ELR (cell line): Measurements from ENCODE around the gene TTC38.
"Not testable (repeated sequence)": the region's sequence is repeated elsewhere in the genome, so short reads cannot be mapped to it uniquely, and the experiment has no call there.

Experiments used
- DNase-seq: peaks from one replicate; pipeline ENCODE4 v3.0.0-alpha.2; 2015; ENCODE audit warnings: low read depth

The TTC38 gene

DNA sequence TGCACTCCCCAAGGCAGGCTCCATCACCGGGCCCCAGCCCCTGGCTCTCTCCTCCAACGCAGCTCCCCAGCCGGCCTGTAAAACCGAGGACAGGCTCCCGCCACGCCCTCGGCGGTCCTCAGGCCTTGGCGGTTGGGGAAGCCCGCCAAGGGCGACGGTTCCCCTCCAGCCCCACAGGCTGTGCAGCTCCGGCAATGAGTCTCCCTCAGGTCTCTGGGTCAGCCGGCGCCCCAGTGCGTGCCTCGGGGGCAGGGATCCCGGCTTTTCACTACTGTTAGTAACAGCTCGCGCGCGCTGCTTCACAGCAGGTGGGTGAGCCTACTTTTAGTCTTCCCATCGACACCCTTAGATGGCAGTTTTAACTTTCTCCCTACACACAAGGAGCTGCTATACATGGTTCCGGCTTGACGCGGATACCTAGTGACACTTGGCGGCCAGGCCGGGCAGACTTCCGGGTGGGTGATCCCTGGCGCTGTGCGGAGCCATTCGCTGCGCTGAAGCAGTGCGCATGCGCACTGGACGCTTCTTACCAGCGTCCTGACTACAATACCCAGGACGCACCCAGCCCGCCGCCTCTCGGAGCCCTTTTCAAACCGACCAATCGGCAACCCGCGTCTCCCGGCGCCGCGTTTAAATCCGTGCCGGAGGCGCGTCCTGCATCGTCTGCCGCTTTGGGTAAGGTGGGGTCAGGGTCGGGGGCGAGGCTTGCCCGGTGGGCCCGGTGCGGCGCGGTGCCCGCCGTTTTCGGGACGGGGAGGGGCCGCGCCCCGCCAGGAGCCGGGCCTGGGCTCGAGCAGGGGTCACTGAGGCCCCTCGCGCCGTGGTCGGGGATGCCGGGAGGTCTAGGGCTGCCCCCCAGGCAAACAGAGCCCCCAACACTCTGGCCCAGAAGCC lies 28.7 kb downstream of the TTC38 start, which contains the start of gene GTSE1:
GTSE1 (plus strand) TSS at position 614 of the 894 bp plus-strand sequence. CDS start 531 bp downstream, outside the sequence.
- DNase-seq: peak; percentile 97

DNA sequence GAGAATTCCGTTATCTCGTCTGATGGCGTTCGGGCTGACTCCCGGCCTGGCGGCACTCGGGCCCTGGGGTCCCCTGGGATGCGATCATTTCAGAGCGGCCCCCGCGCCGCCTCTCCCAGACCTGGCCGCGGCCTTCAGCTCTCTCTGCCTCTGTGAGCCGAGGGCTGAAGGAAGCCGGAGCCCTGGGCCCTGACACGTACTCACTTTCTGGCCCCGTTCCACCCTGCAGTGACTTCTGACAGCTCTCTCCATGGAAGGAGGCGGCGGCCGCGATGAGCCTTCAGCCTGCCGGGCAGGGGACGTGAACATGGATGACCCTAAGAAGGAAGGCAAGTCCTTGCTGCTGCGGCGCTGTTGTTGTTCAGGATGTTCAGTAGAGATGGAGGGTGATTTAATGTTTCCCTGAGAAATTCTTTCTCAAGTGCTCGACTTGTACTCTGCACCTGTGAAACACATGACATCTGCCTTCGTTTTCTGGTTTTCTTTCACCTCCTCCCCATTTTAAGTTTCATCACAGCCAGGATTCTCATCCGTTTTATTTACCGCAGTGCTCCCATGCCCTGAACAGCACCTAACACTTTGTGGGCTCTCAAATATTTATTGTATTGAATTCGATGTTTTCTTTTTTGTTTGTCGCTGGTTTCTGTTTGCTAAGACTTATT lies 29.5 kb downstream of the TTC38 start:
- DNase-seq: peak; percentile 80

DNA sequence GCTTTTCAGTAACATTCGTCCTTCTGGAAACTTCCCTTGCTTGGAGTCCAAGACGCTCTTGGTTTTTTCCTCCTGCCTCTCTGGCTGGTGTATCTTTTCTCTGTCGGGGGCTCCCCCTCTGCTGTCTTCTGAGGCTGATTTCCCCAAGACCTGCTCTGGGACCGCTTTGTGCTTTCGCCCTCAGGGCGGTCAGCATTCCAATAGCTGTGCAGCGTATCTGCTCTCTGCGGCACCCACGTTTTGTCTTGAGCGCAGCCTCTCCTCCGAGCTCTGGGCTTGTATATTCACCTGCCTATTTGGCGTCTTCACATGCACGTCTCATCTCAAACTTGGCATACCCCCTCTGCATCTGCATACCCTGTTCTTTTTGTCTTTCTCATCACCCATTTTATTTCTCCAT lies 31.3 kb downstream of the TTC38 start:
- no peak for DNase-seq

DNA sequence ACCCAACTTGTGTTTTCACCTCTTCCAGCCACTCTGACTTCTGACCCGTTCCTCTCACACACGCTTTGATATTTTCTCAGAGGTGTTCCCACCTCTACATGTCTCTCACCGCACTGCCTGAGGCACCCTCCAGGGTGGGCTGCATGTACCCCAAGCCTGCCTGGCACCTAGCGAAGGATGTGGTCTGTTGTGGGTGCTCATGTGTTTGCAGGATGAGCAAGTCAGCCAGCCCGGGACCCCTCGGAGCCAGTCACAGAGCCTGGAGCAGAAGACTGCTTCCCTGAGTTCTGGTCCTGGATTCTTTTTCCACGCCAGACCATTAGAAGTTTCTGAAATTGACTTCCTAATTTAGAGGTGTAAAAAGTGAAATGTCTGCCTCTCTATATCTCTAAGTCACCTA lies 32.7 kb downstream of the TTC38 start:
- DNase-seq: no peak

DNA sequence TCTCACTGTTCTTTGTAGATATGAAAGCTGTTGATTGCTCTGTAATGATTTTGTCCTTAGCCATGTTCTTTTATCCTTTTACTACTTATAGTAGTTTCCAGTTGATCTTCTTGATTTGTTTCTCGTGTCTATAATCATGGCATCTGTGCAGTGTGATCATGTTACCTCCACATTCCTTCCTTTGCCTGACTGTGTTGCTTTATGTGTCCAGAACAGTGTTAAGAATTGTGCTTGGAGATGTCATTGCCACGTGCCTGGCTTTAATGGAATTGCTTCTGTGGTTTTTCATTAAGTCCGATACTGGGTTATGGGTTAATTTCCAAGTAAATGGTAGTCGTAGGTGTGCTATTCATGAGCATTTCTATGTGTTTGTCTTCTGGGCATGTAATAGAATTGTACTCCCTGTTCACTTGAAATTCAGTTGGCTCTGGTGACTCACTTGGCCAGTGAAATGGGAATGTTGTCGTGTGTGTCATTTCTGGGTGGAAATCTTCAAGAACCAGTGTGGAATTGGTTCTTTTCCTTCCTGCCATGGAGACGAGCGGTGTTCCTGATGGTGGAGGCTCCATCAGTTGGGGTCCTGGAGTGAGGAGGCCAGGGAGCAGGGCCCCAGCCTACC lies 35.6 kb downstream of the TTC38 start:
- peak; percentile 42 for DNase-seq

DNA sequence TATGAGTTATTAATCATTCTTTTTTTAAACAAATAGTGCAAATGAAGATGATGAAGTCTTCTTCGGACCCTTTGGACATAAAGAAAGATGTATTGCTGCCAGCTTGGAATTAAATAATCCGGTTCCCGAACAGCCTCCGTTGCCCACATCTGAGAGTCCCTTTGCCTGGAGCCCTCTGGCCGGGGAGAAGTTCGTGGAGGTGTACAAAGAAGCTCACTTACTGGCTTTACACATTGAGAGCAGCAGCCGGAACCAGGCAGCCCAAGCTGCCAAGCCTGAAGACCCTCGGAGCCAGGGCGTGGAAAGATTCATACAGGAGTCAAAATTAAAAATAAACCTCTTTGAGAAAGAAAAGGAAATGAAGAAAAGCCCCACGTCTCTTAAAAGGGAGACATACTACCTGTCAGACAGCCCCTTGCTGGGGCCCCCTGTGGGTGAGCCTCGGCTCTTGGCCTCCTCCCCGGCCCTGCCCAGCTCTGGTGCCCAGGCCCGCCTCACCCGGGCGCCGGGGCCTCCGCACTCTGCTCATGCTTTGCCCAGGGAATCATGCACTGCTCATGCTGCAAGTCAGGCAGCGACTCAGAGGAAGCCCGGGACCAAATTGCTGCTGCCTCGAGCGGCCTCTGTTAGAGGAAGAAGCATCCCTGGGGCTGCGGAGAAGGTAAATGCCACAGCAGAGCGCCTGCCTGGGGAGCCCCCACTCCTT lies 40.6 kb downstream of the TTC38 start:
- DNase-seq: no peak

DNA sequence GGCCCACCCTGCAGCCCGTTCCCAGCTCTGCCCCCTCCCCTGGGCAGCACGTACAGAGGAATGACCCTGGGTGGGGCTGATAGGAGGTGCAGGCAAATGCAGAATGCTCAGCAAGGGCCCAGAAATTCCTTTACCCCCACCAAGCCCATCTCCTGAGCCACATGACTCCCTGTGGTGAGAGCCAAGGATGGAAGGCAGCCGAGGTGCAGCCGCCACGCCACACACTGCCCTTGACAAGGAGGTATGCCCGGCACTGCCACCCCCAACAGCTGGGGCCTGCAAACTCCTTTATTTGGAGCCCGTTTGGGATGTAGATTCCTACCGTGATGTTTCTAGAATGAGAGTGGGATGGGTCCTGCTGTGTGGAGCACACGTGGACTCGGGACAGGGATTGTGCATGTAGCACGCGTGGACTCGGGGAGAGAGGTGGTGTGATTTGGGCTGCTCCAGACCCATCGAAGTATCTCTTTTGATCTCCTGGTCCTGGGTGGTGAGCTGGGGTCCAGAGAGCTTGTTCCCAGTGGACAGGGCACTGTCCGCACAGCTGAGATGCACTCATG lies 41.8 kb downstream of the TTC38 start:
- DNase-seq: no peak

DNA sequence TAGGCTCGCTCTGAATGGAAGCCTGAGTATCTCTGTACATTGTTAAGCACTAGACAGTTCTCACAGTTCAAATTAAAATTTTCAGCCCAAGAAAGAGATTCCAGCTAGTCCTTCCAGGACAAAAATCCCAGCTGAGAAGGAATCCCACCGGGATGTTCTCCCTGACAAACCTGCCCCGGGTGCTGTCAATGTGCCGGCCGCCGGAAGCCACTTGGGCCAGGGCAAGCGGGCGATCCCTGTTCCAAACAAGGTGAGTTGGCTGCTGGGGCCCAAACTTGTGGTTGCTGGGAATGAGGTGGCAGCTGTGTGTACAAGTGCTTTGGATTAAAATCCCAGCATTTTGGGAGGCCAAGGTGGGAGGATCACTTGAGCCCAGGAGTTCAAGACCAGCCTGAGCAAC lies 44.2 kb downstream of the TTC38 start:
- no peak for DNase-seq

DNA sequence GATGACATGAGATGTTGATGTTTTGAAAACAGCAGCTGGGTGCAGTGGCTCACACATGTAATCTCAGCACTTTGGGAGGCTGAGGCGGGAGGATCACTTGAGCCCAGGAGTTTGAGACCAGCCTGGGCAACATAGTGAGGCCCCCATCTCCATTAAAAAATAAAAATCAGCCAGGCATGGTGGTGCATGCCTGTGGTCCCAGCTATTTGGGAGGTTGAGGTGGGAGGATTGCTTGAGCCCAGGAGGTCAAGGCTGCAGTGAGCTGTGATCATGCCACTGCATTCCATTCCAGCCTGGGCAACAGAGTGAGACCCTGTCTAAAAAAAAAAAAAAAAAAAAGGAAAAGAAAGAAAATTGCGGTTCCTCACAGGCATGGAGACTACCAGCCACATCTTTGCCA lies 45.0 kb downstream of the TTC38 start:
- not testable (repeated sequence) for DNase-seq

DNA sequence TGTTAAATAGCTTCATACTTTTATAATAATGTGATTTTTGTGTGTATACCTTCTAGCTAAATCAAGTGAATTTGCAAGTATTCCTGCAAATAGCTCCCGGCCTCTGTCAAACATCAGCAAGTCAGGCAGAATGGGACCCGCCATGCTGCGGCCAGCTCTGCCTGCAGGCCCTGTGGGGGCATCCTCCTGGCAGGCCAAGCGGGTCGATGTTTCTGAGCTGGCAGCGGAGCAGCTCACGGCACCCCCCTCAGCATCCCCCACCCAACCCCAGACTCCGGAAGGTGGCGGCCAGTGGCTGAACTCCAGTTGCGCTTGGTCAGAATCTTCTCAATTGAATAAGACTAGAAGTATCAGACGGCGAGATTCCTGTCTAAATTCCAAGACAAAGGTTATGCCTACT lies 48.2 kb downstream of the TTC38 start:
- no peak for DNase-seq

DNA sequence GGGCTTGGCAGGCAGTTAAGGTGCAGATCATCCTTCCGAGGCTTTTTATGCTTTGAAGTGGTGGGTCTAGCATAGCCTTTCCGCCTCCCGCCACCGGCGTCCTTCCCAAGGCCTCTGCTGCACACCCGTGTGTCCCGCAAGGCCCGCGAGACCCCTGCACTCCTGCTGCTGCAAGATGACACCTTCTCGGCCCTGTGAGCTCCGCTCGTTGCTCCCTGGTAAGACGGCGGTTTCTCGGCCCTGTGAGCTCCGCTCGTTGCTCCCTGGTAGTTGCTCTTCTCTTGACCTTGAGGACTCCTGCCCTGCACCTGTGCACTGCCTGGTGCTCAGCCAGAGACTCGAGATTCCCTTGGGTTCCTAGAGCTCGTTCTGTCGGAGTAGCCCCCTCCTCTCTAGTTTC lies 49.8 kb downstream of the TTC38 start:
- DNase-seq: no peak

DNA sequence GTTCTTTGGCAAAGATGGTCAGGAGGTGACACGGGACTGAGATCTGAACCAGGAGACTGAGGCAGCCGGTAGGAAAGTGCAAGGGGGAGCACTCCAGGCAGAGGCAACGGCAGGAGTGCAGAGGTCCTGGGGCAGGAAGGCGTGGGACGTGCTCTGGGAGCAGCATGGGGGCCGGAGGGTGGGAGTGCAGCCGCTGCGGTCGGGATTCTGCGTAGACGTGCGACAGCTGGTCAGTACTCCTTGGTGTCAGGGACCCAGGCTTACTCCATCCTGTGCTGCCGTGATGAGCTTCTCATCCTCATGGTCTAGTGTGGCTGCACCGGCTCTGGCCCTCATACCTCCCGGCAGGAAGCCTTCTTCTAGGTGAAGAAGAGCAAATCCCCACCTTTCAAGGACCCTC lies 50.8 kb downstream of the TTC38 start:
- no peak for DNase-seq

DNA sequence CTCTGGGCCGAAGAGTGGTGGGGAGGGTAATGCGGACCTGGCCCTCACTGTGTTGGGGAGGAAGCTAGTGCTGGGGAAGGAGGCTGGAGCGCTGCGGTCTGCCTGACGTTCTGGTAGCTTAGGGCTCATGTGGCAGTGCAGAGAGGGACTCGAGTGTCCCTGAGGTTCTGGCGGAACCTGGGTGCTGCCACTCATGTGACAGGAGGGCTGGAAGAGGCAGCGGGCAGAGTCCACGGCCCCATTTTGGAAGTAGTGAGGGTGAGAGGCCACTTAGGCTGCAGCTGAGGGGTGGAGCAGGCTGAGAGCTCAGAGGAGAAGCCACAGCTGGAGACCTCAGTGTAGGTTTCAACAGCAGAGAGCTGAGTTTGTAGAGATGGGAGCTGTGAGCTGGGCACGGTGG lies 51.5 kb downstream of the TTC38 start:
- DNase-seq: no peak

DNA sequence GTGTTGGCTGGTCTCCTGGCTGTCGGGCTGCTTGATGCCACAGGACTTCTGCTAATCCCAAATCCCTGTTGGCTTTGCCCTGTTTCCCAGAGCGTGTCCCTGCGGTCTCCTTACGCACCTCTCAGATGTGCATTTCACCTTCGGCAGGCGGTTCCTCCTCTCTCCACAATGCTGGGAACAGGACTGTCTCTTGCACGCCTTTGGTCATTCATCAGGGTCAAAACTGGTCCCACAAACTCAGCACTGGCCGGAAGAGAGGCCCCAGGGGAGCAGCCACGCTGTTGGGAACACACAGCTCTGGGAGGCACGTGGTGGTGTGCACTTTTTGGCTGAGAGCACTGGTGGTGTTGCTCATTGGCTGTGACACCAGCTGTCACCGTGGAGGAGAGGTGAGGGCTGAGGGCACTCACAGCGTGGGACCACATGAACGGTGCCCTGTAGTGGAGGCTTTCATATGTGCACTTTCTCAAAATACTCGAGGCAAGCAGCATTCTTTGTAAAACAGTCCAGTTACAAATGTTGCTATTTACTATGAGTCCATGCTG lies 52.4 kb downstream of the TTC38 start:
- DNase-seq: no peak

DNA sequence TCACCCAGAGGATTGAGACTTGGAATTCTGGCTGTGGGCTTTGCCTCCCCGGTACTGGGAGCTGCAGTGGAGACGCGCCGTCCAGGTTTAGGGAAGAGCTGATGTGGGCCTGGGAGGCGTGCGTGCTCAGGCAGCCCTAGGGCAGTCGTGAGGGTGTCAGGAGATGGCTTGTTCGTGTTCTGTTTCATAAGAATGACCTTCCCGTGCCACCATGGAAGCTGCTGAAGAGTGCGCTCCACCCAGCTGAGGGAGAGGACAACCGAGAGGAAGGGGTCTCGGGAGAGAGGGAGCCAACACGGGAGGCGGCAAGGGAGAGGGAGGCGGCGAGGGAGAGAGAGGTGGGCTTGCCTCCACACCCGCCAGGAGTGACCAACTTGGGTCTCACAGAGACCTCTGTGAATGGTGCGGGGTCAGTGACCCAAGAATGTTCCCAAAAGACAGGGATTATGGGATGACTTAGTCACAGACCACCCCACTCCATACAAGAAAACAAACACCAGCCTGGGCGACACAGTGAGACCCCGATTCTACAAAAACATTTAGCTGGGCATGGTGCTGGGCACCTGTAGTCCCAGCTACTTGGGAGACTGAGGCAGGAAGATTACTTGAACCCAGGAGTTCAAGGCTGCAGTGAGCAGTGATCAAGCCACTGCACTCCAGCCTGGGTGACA lies 53.0 kb downstream of the TTC38 start:
- DNase-seq: no peak

DNA sequence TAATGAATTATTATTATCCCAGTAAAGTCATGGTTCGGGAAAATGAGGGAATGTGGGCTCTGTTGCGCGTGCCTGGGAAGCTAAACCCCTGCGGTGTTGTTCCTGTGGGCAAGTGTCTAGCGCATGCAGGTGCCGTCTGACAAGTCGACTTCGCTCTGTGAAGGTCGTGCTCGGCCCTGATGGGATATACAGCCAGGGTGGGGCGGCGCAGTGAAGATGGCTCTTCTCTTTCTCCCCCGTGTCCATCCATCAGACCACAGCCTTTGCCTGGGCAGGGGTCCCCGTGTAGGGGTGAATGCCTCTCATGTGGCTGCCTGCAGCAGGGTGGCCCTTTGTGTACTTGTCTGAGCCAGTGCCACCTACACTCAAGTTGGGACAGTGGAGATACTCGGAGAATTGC lies 54.9 kb downstream of the TTC38 start:
- DNase-seq: no peak

DNA sequence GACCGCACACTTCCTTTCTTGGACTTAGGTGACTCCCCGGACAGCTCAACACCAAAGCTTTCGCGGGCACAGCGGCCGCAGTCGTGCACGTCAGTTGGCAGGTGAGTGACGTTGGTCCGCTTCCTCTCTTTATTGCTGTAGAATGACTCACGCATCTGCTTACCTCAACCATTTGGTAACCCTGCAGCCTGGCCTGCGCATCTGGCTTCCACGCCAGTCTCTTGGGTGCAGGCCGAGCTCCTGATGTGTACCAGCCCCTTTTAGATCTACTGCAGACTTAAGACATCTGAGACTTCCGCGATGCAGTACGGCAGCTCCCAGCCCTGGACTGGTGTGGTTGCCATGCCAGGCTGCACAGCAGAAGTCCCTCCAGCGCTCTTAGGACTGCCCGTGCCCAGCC lies 55.4 kb downstream of the TTC38 start:
- DNase-seq: no peak

DNA sequence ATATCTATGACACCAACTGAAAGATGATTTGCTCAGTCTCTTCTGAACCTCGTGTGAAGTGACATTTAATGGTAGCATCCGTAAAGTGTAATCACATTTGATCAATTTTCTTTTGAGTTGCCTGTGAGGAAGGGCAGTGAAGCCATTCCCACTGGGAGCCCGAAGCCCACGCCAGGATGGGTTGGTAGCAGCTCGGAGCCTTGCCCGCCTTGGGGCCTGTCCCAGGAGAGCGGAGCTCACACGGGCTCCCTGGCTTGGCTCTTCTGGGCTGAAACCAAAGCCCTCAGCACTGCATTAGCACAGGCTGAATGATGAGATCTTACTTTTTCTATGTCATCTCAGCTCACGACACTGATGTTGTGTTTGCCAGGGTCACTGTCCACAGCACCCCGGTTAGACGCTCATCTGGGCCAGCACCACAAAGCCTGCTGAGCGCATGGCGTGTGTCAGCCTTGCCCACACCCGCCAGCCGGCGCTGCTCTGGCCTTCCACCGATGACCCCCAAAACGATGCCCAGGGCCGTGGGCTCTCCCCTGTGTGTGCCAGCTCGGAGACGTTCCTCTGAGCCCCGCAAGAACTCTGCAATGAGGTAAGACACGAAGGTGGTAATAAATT lies 58.4 kb downstream of the TTC38 start:
- no peak for DNase-seq

DNA sequence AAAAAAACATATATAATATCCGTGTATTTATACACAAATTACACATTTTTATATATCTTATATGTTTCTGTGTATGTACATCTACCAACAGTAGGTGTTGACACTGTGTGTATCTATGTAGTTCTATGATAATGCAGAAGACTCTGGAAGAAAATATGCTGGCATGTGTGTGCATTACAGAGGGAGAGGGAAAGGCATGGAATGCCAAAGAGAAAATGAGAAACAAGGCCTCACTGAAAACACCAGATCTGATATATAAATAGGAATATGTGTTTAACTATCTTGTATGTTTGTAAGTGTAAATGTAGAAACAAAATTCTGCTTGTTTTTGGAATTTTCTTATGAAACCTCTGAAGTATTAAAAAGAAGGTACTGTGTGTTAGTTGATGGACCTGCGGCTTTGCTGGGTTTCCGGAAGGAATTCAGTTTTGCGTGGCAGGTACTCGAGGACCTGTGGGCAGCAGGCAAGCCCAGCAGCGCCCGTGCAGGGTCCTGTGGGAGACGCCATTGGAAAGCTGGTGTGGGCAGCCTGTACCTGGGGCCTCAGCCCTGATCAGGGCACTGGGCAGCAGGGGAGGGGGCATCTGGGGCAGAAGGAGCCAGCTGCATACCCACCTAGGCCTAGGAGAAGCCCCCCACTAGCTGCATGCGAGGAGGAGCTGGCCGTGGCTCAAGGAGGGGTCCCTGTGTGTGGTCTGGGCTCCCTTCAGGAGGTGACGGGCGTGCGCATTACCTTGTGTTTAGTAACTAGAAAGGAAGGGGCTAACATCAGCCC lies 60.1 kb downstream of the TTC38 start:
- DNase-seq: no peak

DNA sequence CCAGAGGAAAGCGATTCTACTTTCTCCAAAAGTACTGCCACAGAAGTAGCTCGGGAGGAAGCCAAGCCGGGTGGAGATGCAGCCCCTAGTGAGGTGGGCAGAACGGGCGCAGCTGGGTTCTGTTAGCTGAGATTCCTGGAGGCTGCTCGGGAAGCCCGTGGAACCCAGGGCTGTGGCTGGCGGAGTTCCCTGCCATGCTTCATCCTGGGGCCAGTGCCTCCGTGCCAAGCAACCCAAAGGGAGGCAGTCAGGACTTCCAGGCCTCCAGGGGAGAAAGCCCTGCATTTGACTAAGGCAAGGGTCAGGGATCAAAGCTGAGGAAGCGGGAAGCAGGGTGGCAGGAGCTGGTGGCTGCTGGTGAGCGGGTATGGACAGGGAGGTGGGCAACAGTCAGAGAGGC lies 61.0 kb downstream of the TTC38 start:
- DNase-seq: no peak
